ENCODE data around the gene TFIP11.
A peak's percentile ranks its signal among the peaks of the same experiment; 100 is the strongest.

Gene TFIP11

DNA sequence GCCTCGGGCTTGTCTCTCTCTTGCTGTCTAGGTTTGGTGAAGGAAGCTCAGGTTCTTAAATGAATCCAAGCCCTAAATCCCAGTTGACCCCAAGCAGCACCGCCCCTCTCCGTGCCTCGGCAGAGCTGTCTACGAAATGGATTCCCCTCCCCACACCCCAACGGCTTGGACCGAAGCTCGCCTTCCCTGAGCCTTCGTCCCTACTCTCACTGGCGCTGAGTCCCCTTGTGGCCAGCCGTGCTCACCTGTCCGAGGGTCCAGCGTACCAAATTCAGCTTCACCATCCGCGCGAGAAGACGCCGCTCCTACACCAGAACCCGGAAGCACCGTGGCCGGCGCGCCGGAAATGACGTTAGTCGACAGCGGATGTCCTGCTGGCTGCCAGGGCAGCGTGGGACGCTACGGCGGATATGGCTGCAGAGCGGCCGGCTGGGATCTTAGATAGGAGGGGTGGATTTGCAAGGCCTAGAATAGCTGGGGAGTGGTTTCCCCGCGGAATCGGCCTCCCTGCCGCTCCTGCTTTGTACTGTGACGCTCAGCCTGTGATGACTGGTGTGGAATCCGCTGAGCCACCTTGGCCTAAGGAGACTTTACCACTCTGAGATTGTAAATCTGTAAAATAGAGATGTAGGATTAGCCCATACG is at the start of gene TFIP11:
Gene TFIP11, minus strand, starts transcription at position 325 of the 645 bp plus-strand sequence. CDS start 2,201 bp downstream, outside the sequence.
- DNase-seq (ENCODE audit: low read depth), result peak; percentile 92
- peak; percentile 72 for TF ChIP-seq MYC (IDR thresholded peaks at IDR 0.05; ENCODE audit: low read depth, low read length)
- TF ChIP-seq, protein P1, sequence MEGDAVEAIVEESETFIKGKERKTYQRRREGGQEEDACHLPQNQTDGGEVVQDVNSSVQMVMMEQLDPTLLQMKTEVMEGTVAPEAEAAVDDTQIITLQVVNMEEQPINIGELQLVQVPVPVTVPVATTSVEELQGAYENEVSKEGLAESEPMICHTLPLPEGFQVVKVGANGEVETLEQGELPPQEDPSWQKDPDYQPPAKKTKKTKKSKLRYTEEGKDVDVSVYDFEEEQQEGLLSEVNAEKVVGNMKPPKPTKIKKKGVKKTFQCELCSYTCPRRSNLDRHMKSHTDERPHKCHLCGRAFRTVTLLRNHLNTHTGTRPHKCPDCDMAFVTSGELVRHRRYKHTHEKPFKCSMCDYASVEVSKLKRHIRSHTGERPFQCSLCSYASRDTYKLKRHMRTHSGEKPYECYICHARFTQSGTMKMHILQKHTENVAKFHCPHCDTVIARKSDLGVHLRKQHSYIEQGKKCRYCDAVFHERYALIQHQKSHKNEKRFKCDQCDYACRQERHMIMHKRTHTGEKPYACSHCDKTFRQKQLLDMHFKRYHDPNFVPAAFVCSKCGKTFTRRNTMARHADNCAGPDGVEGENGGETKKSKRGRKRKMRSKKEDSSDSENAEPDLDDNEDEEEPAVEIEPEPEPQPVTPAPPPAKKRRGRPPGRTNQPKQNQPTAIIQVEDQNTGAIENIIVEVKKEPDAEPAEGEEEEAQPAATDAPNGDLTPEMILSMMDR (IDR thresholded peaks at IDR 0.05; ENCODE audit: low read depth, low read length), result no peak
- peak; percentile 66 for TF ChIP-seq POLR2A (IDR thresholded peaks at IDR 0.05; ENCODE audit: extremely low read depth, insufficient read length)
- TF ChIP-seq, protein P2, sequence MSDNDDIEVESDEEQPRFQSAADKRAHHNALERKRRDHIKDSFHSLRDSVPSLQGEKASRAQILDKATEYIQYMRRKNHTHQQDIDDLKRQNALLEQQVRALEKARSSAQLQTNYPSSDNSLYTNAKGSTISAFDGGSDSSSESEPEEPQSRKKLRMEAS (IDR thresholded peaks at IDR 0.05; ENCODE audit: low read depth, low read length), result peak; percentile 70
- peak within 1 kb of the TSS; percentile 96 for H3K4me3 ChIP-seq (ENCODE audit: low read depth, low read length)

DNA sequence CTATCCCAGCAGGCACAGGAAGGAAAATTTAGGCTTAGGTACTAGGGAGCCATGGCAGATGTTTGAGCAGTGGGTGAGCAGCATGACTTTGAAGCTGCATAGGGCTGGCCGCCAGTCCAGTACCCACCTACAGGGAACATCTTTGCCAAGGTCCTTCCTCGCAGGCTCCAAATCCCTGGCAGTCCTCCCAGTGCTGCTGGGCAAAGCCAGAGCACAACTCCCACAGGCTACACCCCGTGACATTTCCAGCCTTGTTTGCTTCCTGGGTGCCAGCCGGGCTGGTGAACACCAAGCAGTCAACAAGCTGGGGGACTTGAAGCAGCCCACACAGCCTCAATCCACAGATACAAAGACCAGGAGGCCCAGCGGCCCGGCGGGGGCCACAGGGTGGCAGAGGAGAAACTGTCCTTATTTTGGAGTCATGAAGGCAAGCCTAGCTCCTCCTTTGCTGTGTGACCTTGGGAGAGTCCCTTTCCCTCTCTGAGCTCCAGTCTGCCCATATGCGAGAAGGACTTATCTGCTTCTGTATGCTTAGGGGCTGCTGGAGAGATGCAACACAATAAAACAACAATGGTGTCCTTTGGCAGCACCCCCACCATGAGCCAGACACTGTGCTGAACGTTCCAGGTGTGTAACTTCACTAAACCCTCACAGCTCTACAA is 49.6 kb upstream of the TFIP11 start:
- no peak for DNase-seq (ENCODE audit: low read depth)
- H3K4me3 ChIP-seq (ENCODE audit: low read depth, low read length), result no peak overlapping the region
- TF ChIP-seq POLR2A (IDR thresholded peaks at IDR 0.05; ENCODE audit: extremely low read depth, insufficient read length), result no peak
- TF ChIP-seq, protein P2 (IDR thresholded peaks at IDR 0.05; ENCODE audit: low read depth, low read length), result no peak
- TF ChIP-seq, protein P1 (IDR thresholded peaks at IDR 0.05; ENCODE audit: low read depth, low read length), result no peak
- TF ChIP-seq MYC (IDR thresholded peaks at IDR 0.05; ENCODE audit: low read depth, low read length), result no peak

DNA sequence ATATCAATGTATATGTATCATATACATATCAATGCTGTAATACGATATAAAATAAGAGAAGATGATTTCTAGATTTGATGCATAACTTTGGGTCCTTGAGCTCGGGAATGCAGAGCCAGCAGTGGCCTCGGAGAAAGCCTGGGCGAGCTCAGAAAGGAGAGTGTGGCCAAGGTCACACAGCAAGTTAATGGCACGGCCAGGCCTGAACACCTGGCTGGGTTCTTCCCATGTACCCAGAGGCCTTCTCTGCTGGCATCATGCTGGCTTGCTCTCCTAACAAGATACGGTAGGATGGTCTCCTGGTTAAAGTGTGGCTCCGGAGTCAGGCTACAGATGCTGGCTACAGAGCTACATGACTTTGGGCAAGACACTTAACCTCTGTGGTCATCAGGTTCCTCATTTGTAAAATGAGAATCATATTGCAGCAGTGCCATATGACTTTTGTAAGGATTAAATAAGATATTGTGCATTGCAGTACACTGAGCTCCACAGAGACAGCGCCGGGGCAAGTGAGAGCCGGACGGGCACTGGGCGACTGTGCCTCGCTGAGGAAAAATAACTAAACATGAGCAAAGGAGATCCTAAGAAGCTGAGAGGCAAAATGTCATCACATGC is 47.8 kb upstream of the TFIP11 start:
- TF ChIP-seq MYC (IDR thresholded peaks at IDR 0.05; ENCODE audit: low read depth, low read length) (no peak), POLR2A (IDR thresholded peaks at IDR 0.05; ENCODE audit: extremely low read depth, insufficient read length) (no peak)
- TF ChIP-seq, protein P2 (IDR thresholded peaks at IDR 0.05; ENCODE audit: low read depth, low read length), result no peak
- TF ChIP-seq, protein P1 (IDR thresholded peaks at IDR 0.05; ENCODE audit: low read depth, low read length), result no peak
- no peak overlapping the region for H3K4me3 ChIP-seq (ENCODE audit: low read depth, low read length)

DNA sequence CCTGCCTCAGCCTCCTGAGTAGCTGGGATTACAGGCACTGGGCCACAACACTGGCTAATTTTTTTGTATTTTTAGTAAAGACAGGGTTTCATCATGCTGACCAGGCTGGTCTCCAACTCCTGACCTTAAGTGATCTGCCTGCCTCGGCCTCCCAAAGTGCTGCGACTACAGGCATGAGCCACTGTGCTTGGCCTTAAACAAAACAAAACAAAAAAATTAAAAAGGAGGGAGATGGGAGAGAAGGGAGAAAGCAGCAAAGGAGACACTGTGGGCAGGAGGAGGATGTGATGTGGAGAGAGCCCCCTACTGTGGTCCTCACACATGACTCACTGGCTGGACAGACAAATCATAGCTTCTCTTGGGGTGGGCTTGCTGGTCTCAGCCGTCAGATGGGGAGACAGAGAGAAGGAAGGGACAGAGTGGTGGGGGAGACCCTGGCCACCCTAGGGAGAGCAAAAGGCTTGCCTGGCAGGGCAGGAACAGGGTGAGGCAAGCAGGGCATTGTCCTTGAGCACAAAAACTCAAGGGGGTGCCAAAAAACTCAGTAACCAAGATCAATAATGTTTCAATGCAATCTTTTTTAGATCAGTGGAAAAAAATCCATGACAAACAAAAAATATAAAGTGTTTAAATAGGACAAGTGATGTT is 46.1 kb upstream of the TFIP11 start:
- DNase-seq (ENCODE audit: low read depth), result no peak

More for the DNA sequence above, 47.8 kb upstream of the TFIP11 start:
- DNase-seq (ENCODE audit: low read depth), result peak; percentile 47

DNA sequence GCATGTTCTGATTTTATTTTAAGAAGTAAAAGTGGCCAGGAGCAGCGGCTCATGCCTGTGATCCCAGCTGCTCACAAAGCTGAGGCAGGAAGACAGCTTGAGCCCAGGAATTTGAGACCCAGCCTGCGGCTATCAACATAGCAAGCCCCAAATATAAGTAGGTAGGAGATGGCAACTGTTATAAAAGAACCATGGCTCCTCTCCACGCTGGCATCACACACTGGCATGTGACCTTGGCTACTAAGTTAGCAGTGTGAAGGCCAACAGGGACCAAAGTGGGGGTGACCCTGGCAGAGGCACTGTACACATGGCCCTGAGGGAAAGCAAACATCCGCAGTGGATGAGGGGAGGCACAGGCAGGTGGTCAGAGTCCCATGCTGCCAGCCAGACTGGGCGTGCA is 44.6 kb upstream of the TFIP11 start:
- TF ChIP-seq MYC (IDR thresholded peaks at IDR 0.05; ENCODE audit: low read depth, low read length) (no peak), POLR2A (IDR thresholded peaks at IDR 0.05; ENCODE audit: extremely low read depth, insufficient read length) (no peak)
- TF ChIP-seq, protein P2 (IDR thresholded peaks at IDR 0.05; ENCODE audit: low read depth, low read length), result no peak
- DNase-seq (ENCODE audit: low read depth), result no peak
- H3K4me3 ChIP-seq (ENCODE audit: low read depth, low read length), result no peak overlapping the region

More for the DNA sequence above, 46.1 kb upstream of the TFIP11 start:
- no peak overlapping the region for H3K4me3 ChIP-seq (ENCODE audit: low read depth, low read length)
- TF ChIP-seq MYC (IDR thresholded peaks at IDR 0.05; ENCODE audit: low read depth, low read length), result no peak
- TF ChIP-seq POLR2A (IDR thresholded peaks at IDR 0.05; ENCODE audit: extremely low read depth, insufficient read length), result no peak
- TF ChIP-seq, protein P2 (IDR thresholded peaks at IDR 0.05; ENCODE audit: low read depth, low read length), result no peak
- TF ChIP-seq, protein P1 (IDR thresholded peaks at IDR 0.05; ENCODE audit: low read depth, low read length), result no peak

Data from NB4 (cell line).